ENCODE results near the gene AMMECR1L. TPM values are rescaled to one million over a fixed set of nuclear protein-coding genes. Genes with fewer than 3 reads are reported as not detected.
"Not testable (repeated sequence)": the region's sequence is repeated elsewhere in the genome, so short reads cannot be mapped to it uniquely, and the experiment has no call there.

Gene AMMECR1L
- total and polyA plus RNA-seq, 7 donors, result 3.6 to 12.2 (median 8.1) TPM

- intact Hi-C loops (cut with DNase I), result no loop called here
- Histone ChIP-seq H3K36me3 (peaks cover 0 to 50% (median 30%) of the 10 kb centered on the region in 4 donors), H3K4me3 (no peak overlapping the region), H3K27me3 (no peaks in the 10 kb centered on the region), H3K9me3 (no peaks in the 10 kb centered on the region), H3K27ac (no peak overlapping the region), H3K4me1 (no peaks in the 10 kb centered on the region)
- 87 to 88% methylated on average over 4 of the region's 4 CpGs for WGBS, 2 donors
- DNase-seq, result no peak
- no peak for TF ChIP-seq POLR2AphosphoS5 (IDR thresholded peaks at IDR 0.05)
Measured at GRCh38 chr2:127844973-127845372, 40.8 kb downstream of the AMMECR1L start.

GRCh38 chr2:127843677-127844076 is 42.1 kb downstream of the AMMECR1L start:
- 96 to 97% methylated on average over 6 of the region's 6 CpGs for WGBS, 2 donors
- TF ChIP-seq EP300 (IDR thresholded peaks at IDR 0.05) (no peak), POLR2A (IDR thresholded peaks at IDR 0.05) (no peak), POLR2AphosphoS5 (IDR thresholded peaks at IDR 0.05) (no peak), CTCF (IDR thresholded peaks at IDR 0.05) (no peak)
- peaks cover 0 to 37% (median 24%) of the 10 kb centered on the region in 4 donors for H3K36me3 ChIP-seq
- H3K9me3 ChIP-seq, result no peaks in the 10 kb centered on the region
- no peak overlapping the region for H3K27ac ChIP-seq
- no peaks in the 10 kb centered on the region for H3K27me3 ChIP-seq
- no peaks in the 10 kb centered on the region for H3K4me1 ChIP-seq
- DNase-seq, result no peak
- no peak overlapping the region for H3K4me3 ChIP-seq
- intact Hi-C loops (cut with DNase I), result no loop called here

- Histone ChIP-seq H3K4me3 (no peak overlapping the region), H3K9me3 (no peaks in the 10 kb centered on the region), H3K27ac (no peak overlapping the region), H3K27me3 (no peaks in the 10 kb centered on the region), H3K4me1 (no peaks in the 10 kb centered on the region), H3K36me3 (peaks cover 0 to 17% (median 10%) of the 10 kb centered on the region in 4 donors)
- no peak for DNase-seq
- TF ChIP-seq EP300 (IDR thresholded peaks at IDR 0.05) (no peak), POLR2AphosphoS5 (IDR thresholded peaks at IDR 0.05) (no peak)
- WGBS, 2 donors, result 81 to 87% methylated on average over 20 of the region's 20 CpGs
- intact Hi-C loops (cut with DNase I), result no loop called here
Measured at GRCh38 chr2:127841466-127842178, 44.1 kb downstream of the AMMECR1L start.

- intact Hi-C loops (cut with DNase I), result no loop called here
- no peak overlapping the region for H3K27ac ChIP-seq
- H3K36me3 ChIP-seq, result peaks cover 0 to 9% (median 4%) of the 10 kb centered on the region in 4 donors
- H3K4me3 ChIP-seq, result no peak overlapping the region
- no peaks in the 10 kb centered on the region for H3K4me1 ChIP-seq
- WGBS, 2 donors, result 83 to 91% methylated on average over 4 of the region's 4 CpGs
- no peaks in the 10 kb centered on the region for H3K27me3 ChIP-seq
- H3K9me3 ChIP-seq, result no peaks in the 10 kb centered on the region
- TF ChIP-seq CTCF (IDR thresholded peaks at IDR 0.05) (no peak), EP300 (IDR thresholded peaks at IDR 0.05) (no peak), POLR2A (IDR thresholded peaks at IDR 0.05) (no peak), POLR2AphosphoS5 (IDR thresholded peaks at IDR 0.05) (no peak)
- DNase-seq, result no peak
Measured at GRCh38 chr2:127840893-127841292, 44.9 kb downstream of the AMMECR1L start.

- no peak for DNase-seq
- 56 to 89% methylated on average over 3 of the region's 3 CpGs for WGBS, 2 donors
- TF ChIP-seq EP300 (IDR thresholded peaks at IDR 0.05) (no peak), POLR2AphosphoS5 (IDR thresholded peaks at IDR 0.05) (no peak), POLR2A (IDR thresholded peaks at IDR 0.05) (no peak)
Measured at GRCh38 chr2:127834951-127835350, 50.8 kb downstream of the AMMECR1L start.

GRCh38 chr2:127829845-127830246 is 55.9 kb downstream of the AMMECR1L start:
- no peaks in the 10 kb centered on the region for H3K4me1 ChIP-seq
- 30 to 66% methylated on average over 5 of the region's 5 CpGs for WGBS, 2 donors
- H3K9me3 ChIP-seq, result no peaks in the 10 kb centered on the region
- no peaks in the 10 kb centered on the region for H3K27me3 ChIP-seq
- no peak for DNase-seq
- intact Hi-C loops (cut with DNase I), result no loop called here
- H3K27ac ChIP-seq, result no peak overlapping the region
- TF ChIP-seq POLR2A (IDR thresholded peaks at IDR 0.05) (no peak), EP300 (IDR thresholded peaks at IDR 0.05) (no peak), CTCF (IDR thresholded peaks at IDR 0.05) (no peak), POLR2AphosphoS5 (IDR thresholded peaks at IDR 0.05) (no peak)
- H3K4me3 ChIP-seq, result no peak overlapping the region
- H3K36me3 ChIP-seq, result no peaks in the 10 kb centered on the region

More at GRCh38 chr2:127834951-127835350, 50.8 kb downstream of the AMMECR1L start:
- Histone ChIP-seq H3K4me3 (no peak overlapping the region), H3K27ac (no peak overlapping the region), H3K36me3 (no peaks in the 10 kb centered on the region), H3K9me3 (no peaks in the 10 kb centered on the region), H3K27me3 (no peaks in the 10 kb centered on the region), H3K4me1 (no peaks in the 10 kb centered on the region)
- intact Hi-C loops (cut with DNase I), result no loop called here

GRCh38 chr2:127826708-127827107 is 59.0 kb downstream of the AMMECR1L start:
- H3K4me3 ChIP-seq; H3K27me3 ChIP-seq; H3K4me1 ChIP-seq; H3K27ac ChIP-seq; H3K9me3 ChIP-seq; intact Hi-C loops (cut with DNase I); H3K36me3 ChIP-seq; DNase-seq: not testable (repeated sequence)
- 99% methylated on average over 2 of the region's 2 CpGs for WGBS, 2 donors
